BJ (cell line): ENCODE results near the gene PCNX2. TPM values are rescaled to one million over a fixed set of nuclear protein-coding genes. Genes with fewer than 3 reads are reported as not detected.

ENCODE experiments used
- CTCF ChIA-PET: fragments of 350-600 bp; formaldehyde crosslinking; extraction: SDS; loops from one replicate; lab custom pipeline; 2021; ENCODE audit warnings: antibody characterized with exemption, inconsistent platforms; lab: Yijun Ruan, JAX
- POLR2A ChIA-PET: fragments of 300-600 bp; sonication (Branson Sonifier 250); formaldehyde crosslinking; extraction: SDS; loops from one replicate; lab custom pipeline; 2021; ENCODE audit warnings: antibody characterized with exemption; lab: Charles Lee
- DNase-seq: peaks from one replicate; pipeline ENCODE4 v3.0.0-alpha.2; 2011; ENCODE audit warnings: low read depth
- H3K27me3 ChIP-seq: 2 replicates; pipeline ENCODE4 v1.6.0; 2011; ENCODE audit warnings: low read length; ENCODE audit not compliant: control insufficient read depth, insufficient read depth
- H3K36me3 ChIP-seq: 2 replicates; pipeline ENCODE4 v1.5.1; 2011; ENCODE audit warnings: low read length; ENCODE audit not compliant: control insufficient read depth, insufficient read depth
- H3K4me3 ChIP-seq: 2 replicates; pipeline ENCODE4 v1.5.1; 2011; ENCODE audit warnings: low read depth, mild to moderate bottlenecking, control low read depth, low read length
- polyA plus RNA-seq: library from polyadenylated mRNA; depleted of rRNA; stranded (reverse); fragments of >200 nt; gene quantifications from 2 replicates; pipeline ENCODE4 v1.2.3, GENCODE V29; 2011
- TF ChIP-seq, protein P1 (sequence below): IDR thresholded peaks from 2 replicates; pipeline ENCODE4 v1.5.1; 2011; ENCODE audit warnings: low read depth, mild to moderate bottlenecking, control low read depth, inconsistent platforms, low read length, moderate library complexity; ENCODE audit not compliant: insufficient read depth

The PCNX2 gene
- polyA plus RNA-seq, 1 experiment: 10.1 TPM

DNA sequence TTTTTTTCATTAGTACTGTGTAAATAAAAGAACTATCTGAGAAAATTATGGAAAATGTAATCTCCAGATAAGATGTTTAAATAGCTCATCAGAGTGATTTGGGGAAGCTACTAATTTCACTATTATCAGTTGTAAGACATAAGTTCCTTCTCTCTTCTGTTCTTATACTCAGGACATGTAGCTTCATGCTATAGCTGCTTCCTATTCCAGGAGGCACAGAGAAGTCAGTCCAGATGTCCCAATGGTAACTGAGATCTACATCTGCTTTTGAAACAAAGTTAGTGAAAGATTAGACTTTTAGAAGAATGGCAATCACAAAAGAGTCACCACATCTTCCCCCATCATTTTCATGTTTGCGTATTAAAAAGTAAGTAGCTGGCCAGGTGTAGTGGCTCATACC lies 37.6 kb upstream of the PCNX2 start:
- TF ChIP-seq, protein P1, sequence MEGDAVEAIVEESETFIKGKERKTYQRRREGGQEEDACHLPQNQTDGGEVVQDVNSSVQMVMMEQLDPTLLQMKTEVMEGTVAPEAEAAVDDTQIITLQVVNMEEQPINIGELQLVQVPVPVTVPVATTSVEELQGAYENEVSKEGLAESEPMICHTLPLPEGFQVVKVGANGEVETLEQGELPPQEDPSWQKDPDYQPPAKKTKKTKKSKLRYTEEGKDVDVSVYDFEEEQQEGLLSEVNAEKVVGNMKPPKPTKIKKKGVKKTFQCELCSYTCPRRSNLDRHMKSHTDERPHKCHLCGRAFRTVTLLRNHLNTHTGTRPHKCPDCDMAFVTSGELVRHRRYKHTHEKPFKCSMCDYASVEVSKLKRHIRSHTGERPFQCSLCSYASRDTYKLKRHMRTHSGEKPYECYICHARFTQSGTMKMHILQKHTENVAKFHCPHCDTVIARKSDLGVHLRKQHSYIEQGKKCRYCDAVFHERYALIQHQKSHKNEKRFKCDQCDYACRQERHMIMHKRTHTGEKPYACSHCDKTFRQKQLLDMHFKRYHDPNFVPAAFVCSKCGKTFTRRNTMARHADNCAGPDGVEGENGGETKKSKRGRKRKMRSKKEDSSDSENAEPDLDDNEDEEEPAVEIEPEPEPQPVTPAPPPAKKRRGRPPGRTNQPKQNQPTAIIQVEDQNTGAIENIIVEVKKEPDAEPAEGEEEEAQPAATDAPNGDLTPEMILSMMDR: no peak
- no peak for DNase-seq
- ChIA-PET CTCF (interaction anchor here (0.6 to 0.9 kb wide), 2 partner anchors 9 to 733 kb away, joined by 3 read pairs; no protein-coding TSS in a partner anchor), POLR2A (no interaction called here)
- H3K27me3 ChIP-seq: peaks cover 7% of the 10 kb centered on the region
- H3K4me3 ChIP-seq: no peak overlapping the region
- no peaks in the 10 kb centered on the region for H3K36me3 ChIP-seq

GRCh38 chr1:233331676-233332519 lies 36.4 kb upstream of the PCNX2 start:
- TF ChIP-seq, protein P1: no peak
- Histone ChIP-seq H3K36me3 (no peaks in the 10 kb centered on the region), H3K27me3 (peaks cover 7% of the 10 kb centered on the region), H3K4me3 (no peak overlapping the region)
- ChIA-PET POLR2A (no interaction called here), CTCF (no interaction called here)
- DNase-seq: no peak

- ChIA-PET CTCF (no interaction called here), POLR2A (no interaction called here)
- no peak for DNase-seq
- Histone ChIP-seq H3K4me3 (peak overlapping the region; percentile 46), H3K36me3 (no peaks in the 10 kb centered on the region), H3K27me3 (peaks cover 10% of the 10 kb centered on the region)
- TF ChIP-seq, protein P1: no peak
Observed at GRCh38 chr1:233328142-233328921, 32.8 kb upstream of the PCNX2 start.

DNA sequence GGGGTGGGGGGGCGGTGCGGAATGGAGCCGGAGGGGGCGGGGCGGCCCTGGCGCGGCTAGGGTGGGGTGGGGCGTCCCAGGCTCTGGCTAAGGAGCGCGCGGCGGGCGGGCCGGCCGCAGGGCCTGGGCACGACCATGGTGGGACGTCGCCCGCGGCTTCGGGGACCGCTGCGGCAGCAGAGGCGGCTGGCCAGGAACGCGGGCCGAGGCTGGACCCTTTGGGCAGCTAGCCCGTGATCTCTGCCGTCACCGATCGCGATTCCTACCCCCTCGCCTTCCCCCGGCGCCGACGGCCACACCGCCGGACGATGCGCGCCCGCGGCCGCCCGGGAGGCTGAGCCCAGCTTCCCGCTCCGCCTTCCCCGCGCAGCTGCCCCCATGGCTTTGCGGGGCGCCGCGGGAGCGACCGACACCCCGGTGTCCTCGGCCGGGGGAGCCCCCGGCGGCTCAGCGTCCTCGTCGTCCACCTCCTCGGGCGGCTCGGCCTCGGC lies 32.2 kb upstream of the PCNX2 start, which contains the start of gene MAP3K21:
MAP3K21 (plus strand) TSS at position 74 of the 491 bp plus-strand sequence; CDS start at position 379, 305 bp downstream.
- peaks cover 10% of the 10 kb centered on the region for H3K27me3 ChIP-seq
- POLR2A ChIA-PET: no interaction called here
- H3K36me3 ChIP-seq: no peaks in the 10 kb centered on the region
- no peak for DNase-seq
- TF ChIP-seq, protein P1: no peak
- CTCF ChIA-PET: no interaction called here
- H3K4me3 ChIP-seq: peak within 1 kb of the TSS; percentile 46
